ENCODE results near the gene ANKRD33.

ANKRD33 gene

DNA sequence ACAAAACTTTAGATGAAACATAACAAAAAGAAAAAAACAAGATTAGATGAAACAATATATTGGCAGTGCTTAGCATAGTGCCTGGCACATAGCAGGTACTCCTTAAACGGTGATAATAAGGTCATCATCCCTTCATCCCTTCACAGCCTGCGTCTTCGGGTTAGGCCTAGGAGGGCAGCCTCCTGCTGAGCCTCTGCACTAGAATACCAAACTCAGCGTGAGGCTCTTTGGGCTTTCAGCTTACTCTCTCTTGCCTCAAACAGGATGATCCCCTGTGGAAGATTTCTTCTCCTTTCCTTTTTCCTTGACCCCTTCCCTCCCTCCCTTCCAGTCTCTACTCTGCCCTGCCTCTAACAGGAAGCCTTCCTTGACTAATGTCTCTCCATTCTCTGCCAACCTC is 25.0 kb upstream of the ANKRD33 start:
- DNase-seq: no peak

DNA sequence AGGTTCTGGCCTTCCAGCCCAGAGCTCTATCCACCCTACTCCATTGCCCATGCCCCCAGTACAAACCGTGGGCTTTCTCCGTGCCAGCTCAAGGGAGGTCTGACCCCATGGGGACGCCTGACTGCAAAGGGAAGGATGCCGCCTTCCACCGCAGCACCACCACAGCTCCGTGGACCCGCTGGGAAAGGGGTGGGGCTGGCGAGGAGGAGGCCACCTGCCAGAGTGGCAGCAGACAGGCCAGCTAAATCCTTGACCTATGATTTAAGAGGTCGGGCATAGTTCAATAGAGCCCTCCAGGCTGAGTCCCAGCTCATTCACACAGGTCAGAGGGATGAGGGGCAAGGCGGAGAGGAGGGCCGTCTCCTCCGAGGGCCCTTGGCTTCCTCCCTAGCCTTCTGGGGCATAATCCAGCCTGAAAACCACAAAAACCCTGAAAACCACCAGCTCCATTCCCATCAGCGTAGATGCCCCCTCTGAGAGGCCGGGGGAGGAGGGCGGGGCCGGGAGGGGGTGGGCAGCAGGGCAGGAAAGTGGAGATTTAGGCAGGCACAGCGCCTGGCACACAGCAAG is 24.5 kb upstream of the ANKRD33 start:
- DNase-seq: no peak

- DNase-seq: no peak
These were observed 23.7 kb upstream of the ANKRD33 start for GRCh38 chr12:51863933-51864832.

DNA sequence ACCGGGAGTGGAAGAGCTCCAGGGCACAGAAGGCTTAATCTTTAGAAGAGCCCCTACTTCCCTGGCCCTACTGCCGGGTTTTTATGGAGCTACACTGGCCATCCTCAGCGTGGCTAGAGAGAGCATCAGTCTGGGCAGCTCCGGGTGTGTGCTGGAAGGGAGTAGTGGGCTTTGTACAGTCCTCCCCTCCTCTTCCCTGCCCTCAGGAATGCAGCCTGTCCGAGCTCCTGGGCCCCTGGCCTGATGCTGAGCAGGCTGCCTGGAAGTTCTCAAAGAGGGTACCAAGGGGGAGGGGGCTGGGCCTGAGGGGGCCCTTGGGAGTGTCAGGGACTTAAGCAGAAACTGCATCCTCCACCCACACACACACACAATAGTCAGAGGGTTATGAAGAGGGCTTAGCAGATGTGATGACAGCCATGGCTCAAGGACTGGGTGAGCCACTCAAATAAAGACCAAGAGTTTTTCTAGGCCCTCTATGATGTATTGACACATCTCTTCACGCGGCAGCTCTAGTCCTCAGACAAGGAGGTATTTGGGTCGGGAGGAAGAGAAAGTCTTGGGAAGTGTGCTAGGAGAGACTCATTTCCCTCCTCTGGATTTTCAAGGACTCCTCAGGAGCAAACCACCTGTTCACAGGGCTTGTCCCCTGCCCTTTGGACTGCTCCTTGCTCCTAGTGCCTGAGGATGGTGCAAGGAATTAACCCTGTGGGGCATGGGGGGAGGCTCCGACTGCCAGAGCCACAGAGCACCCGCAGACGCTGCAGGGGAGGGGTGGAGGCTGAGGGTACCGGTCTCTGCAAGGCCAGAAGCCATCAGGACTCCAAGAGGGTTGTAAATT is 22.9 kb upstream of the ANKRD33 start:
- DNase-seq: no peak

DNA sequence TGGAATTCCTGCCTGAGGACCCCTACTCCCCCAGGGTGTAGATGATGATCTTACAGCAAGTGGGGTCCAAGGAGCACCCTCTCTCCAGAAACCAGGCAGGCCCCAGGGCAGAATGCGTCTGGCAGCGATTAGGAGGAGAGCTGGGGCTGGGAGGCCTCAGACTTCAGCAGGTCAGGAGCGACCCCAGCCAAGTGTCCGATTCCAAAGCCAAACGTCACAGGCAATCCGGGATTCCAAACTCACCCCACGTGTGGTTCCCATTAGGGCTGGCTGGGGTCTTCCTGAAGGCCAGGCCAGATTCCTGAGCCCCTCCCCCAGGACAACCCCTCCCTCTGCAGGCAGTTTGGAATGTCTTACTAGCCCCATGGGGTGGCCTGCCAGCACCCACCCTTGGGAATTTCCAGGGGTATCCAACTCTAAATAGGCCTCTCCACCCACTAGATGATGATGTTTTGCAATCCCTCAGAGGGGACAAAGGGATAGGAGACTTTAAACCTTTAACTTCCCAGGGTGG is 22.1 kb upstream of the ANKRD33 start:
- no peak for DNase-seq

DNA sequence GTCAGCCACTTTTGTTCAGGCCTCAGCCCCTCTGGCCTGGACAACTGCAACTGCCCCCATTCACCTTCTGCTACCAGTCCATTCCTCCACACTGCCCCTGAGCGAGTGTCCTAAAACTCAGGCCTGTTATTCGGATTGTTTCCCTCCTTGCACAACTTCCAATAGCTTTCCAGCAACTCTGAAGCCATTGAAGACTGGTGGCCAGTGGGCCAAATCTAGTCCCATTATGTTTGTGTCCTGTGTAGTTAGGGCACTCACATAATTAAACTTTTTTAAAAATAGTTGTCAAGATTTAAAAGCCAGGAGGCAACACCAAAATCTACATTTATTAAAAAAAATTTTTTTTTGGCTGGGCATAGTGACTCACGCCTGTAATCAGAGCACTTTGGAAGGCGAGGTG is 21.6 kb upstream of the ANKRD33 start:
- DNase-seq: no peak

DNA sequence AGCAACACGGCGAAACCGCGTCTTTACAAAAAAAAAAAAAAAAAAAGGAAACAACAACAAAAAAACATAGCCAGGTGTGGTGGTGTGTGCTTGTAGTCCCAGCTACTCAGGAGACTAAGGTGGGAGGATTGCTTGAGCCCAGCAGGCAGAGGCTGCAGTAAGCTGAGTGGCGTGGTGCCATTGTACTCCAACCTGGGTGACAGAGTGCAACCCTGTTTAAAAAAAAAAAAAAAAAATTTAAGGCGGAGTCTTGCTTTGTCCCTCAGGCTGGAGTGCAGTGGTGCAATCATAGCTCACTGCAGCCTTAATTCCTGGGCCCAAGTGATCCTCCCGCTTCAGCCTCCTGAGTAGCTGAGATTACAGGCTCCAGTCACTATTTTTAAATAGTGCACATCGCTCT is 21.1 kb upstream of the ANKRD33 start:
- DNase-seq: no peak

DNA sequence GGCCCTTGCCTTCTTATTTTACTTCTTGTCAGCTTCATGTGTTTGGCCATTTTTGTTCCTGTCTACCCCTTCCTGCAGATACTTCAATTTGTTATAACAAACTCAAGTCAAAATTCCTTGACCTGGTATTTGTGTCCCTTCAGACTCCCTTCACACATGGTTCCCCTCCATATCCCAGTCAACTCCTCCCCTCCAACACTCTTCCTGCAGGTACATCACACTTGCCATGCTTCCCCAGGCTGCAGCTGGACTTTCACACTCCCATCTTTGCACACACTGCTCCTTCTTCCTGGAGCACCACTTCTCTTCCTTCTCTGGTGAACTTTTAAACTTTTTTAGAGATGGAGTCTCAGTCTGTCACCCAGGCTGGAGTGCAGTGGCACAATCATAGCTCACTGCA is 20.5 kb upstream of the ANKRD33 start:
- no peak for DNase-seq

DNA sequence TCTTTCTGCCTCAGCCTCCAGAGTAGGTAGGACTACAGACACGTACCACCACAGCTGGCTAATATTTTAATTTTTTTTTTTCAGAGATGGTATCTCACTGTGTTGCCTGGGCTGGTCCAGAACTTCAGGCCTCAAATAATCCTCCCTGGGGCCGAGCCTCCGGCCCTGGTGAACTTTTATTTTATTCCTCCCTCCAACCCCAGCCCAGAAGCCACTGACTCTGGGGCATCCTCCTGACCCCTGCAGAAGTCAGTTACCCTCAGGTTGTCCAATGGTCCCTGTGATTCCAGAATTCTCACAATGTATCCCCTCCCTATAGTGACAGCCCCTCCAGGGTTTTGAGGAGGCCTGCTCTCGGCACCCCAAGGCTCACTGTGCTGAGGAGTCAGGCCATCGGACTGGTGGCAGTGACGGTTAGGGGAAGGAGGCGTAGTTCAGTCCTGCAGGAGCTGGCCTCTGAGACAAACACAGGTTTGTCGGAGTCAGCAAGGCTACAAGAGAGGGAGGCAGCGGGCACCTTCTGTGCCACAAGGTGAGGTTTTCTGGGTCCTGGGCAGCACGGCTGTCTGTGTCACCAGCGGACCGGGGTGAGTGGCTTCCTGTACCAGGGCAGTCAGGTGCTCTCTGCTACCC is 20.0 kb upstream of the ANKRD33 start:
- DNase-seq: no peak

GRCh38 chr12:51868821-51869495 is 18.9 kb upstream of the ANKRD33 start:
- no peak for DNase-seq

DNA sequence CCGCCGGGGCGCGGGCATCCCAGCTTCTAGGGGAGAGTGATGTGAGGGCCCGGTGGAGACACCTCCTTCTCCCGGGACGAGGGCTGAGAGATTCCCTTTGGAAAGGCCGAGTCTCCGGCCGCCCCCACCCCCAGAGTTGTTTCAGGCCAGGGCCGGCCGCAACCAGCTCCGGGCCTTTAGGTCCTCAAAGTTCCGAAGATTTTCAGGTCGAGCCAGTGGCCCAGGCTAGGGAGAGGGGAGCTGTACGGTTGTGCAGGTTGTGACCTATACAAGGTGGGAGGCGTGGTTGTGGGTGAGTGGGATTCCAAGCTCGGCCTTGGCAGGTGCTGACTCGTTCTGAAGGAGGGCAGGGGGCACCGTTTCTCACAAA is 18.4 kb upstream of the ANKRD33 start:
- DNase-seq: no peak

DNA sequence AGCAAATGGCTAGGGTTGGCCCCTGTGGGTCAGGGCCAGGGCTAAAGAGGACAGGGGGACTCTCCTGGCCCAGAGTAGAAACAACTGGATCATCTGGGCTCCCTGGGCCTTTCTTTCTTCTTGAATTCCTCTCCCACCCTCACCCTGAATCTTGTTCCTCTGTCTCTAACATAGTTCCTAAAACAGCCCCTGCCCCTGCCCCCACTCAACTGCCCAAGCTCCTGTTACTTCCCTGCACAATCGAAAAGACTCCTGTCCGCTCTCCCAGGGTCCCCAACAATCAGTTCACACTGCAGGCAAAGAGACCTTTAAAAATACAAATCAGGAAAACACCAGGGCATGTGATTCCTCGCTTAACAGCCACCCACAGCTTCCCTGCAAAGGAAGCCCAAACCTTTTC is 18.0 kb upstream of the ANKRD33 start:
- no peak for DNase-seq

DNA sequence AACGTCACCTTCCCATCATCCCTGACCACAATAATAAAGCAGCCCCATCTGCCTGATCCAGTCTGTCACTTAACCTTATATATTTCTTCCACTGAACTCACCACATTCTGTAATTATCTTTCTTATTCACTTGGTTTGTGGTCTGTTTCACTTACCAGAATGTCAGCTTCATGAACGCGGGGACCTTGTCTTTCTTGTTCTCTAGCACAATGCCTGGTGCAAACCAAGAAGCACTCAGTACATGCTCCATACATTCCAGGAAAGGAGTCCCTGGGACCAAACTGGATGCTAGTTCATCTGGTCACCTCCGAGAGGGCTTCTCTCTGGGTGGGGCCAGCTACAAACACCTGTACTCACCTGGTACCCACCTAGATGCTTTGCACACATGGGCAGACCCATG is 17.4 kb upstream of the ANKRD33 start:
- no peak for DNase-seq

GRCh38 chr12:51871126-51871525 is 16.8 kb upstream of the ANKRD33 start:
- DNase-seq: no peak

DNA sequence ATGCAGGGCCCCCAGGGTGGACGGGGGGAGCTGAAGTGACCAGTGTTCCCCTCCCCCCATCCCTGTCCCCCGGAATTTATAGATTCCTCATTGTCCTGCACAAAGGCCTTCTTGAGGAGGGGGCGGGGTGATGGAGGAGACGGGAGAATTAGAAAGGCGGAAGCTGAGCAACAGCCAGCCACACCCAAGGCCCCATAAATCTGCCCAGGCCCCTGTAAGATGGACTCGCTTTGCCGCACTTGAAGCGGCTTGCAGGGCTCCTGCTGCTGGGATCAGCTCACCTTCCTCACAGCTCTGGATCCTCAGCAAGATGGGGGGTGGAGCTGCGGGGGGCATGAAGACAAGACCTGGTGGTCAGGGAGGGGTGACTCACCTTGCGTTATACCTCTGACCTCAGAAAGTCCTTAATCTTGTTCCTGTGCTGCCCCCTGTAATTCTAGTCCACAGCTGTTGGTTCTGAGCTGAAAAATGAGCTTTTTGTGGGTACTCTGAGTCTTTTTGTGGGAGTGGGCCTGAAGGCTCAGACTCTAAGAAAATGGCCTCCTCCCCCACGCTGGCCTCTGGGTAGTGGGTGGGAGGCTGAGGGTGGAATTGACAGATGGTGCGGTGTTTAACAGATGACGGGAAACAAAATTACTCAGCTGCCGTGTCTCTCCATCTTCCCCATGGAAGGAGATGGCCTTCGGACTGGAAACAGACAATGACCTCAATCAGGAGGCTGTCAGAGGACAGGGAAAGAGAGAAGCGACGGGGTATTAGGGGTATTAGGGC is 15.8 kb upstream of the ANKRD33 start:
- no peak for DNase-seq

DNA sequence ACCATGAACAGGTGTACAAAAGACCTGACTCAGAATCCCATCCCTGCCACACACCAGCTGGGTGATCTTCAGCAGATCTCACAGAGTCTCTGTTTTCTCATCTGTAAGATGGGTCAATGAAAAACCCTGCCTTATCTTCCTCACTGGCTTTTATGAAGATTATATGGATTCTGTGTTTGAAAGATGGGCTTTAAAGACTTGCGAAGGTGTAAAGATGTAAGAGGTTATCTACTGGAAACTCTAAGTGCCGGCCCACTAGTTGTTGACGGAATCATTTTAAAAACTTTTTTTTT is 15.3 kb upstream of the ANKRD33 start:
- DNase-seq: no peak

DNA sequence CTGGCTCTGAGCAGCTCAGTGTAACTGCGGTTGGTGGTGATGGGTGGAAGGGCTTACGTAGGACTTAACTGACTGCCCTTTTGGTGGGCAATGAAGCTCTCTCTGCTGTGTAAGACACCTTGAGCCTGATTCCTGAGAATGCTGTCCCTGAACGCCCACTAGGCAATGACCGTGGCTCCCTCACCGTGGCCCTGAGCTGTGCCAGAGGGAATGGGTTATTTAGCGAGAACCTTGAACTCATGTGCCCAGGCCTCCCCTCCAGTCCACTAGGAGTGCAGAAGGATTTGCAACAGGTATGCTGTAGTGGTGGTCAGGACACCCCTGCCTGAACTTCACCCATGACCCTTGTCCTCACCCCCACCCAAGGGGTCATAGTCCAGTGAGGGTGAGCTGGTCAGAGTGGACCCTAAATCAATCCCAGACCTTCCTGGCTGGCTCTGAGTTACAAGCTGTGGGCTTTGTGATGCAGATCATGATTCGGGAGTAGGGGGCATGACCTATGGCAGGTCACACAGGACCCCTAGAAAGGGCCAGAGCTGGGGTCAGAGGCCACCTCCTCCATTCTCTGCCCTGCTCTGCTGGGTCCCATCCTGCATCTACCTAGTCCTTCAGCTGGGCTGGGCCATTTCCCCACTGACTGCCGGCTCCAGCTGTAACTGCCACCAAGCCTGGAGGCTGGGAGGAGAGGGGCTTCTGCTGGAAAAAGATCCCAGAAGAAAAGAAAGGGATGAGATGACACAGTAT is 14.5 kb upstream of the ANKRD33 start:
- no peak for DNase-seq

DNA sequence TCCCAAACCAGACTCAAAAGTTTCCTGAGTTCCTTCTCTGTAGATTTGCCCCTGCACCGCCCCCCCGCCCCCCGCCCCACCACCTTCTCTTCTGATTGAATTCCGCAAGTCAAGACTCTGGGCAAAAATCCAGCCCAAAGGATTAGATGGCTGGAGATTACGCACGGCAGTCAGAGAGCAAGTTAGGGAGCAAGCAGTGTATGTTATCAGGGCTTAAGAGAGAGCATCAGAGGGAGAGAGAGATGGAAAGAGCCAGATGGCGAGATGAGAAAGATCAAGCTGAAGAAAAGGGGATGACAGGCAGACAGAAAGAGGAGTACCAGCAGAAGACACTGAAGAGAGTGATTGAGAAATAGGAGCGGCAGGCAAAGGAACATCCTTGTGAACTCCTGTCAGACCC is 13.9 kb upstream of the ANKRD33 start:
- DNase-seq: no peak

- DNase-seq: no peak
These were observed 13.4 kb upstream of the ANKRD33 start for GRCh38 chr12:51874486-51874885.

DNA sequence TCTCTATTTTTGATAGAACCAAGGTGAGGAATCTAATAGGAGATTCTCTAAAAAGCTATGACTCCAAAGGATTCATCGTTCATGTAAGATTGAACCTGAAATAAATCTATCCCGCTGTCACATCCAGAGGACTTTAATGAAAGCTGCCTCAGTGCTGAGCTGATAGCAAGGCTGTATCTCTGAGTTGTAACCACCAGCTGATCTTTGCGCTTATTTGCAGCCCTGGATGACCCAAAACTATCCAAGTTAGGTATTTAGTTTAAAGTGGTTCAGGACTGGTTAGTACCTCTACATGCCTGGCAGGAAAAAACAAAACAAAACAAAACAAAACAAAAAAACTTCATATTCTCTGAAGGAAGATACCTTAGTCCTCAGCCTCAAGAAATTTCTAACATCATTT is 8.8 kb upstream of the ANKRD33 start:
- DNase-seq: no peak

GRCh38 chr12:51883295-51883694 is 4.6 kb upstream of the ANKRD33 start:
- no peak for DNase-seq
